Gastroesophageal sphincter (tissue), 4 donors: Measurements from ENCODE around the gene ZSCAN5A. TPM values are rescaled to one million over a fixed set of nuclear protein-coding genes. Genes with fewer than 3 reads are reported as not detected.

Experiments used
- ATAC-seq: fragments of 150-250 bp; one replicate; pipeline ENCODE4 v1.9.1; 2016; ENCODE audit warnings: mild to moderate bottlenecking, moderate library complexity
- H3K27ac ChIP-seq, 4 donors: fragments of 200-600 bp; sonication (generic) in 3 of 4; 1 replicate in 3 of 4; 2 replicates in 1 of 4; pipeline ENCODE4 v1.5.1; 2016 to 2019
- H3K27me3 ChIP-seq: fragments of 200-600 bp; sonication (generic); one replicate; pipeline ENCODE4 v1.5.1; 2019
- H3K36me3 ChIP-seq, 2 donors: fragments of 200-600 bp; sonication (generic); one replicate each; pipeline ENCODE4 v1.5.1; 2019; ENCODE audit warnings: control low read depth in 1 of 2
- H3K4me1 ChIP-seq, 3 donors: fragments of 200-600 bp; sonication (generic); 1 replicate in 2 of 3; 2 replicates in 1 of 3; pipeline ENCODE4 v1.5.1; 2016 to 2019; ENCODE audit warnings: control low read depth in 2 of 3
- H3K4me3 ChIP-seq, 2 donors: fragments of 200-600 bp; sonication (generic); one replicate each; pipeline ENCODE4 v1.5.1; 2019; ENCODE audit warnings: mild to moderate bottlenecking in 1 of 2, moderate library complexity in 1 of 2
- H3K9me3 ChIP-seq, 3 donors: fragments of 200-600 bp; sonication (generic); one replicate each; pipeline ENCODE4 v1.5.1; 2017 to 2019; ENCODE audit warnings: control low read depth in 2 of 3
- CTCF ChIP-seq, 4 experiments: fragments of 200-600 bp in 2 of 4; fragments of 450-650 bp in 2 of 4; sonication (generic) in 1 of 4; IDR thresholded peaks; one replicate each; pipeline ENCODE4 v1.5.1; 2017 to 2019; ENCODE audit warnings: antibody characterized with exemption in 4 of 4, mild to moderate bottlenecking in 2 of 4, moderate library complexity in 2 of 4
- EP300 ChIP-seq: sonication (generic); formaldehyde crosslinking; IDR thresholded peaks from one replicate; pipeline ENCODE4 v1.6.1; 2017; ENCODE audit warnings: antibody characterized with exemption, mild to moderate bottlenecking
- POLR2A ChIP-seq, 2 donors: fragments of 450-650 bp; IDR thresholded peaks; one replicate each; pipeline ENCODE4 v1.6.1; 2017; ENCODE audit warnings: antibody characterized with exemption in 2 of 2, mild to moderate bottlenecking in 2 of 2, moderate library complexity in 1 of 2
- POLR2AphosphoS5 ChIP-seq: sonication (generic); formaldehyde crosslinking; IDR thresholded peaks from one replicate; pipeline ENCODE4 v1.6.1; 2017; ENCODE audit warnings: antibody characterized with exemption
- WGBS, 2 donors: methylation state at CpG; one replicate each; pipeline ENCODE4 v1.1.5; 2018; ENCODE audit warnings: low coverage in 1 of 2; 5-methylcytosine and 5-hydroxymethylcytosine counted together
- small RNA-seq, 4 donors: library from RNA; depleted of rRNA; stranded (forward); fragments of <200 nt; gene quantifications; one replicate each; pipeline ENCODE3, GENCODE V24; 2016
- total RNA-seq, 4 donors: library from RNA; depleted of rRNA; stranded (reverse); fragments of >200 nt; gene quantifications; one replicate each; pipeline ENCODE4 v1.1.0, GENCODE V29; 2016

The ZSCAN5A gene
- total RNA-seq, 4 donors from 2014 or later: 3.0 to 6.3 (median 4.0) TPM

GRCh38 chr19:56174550-56174949 lies 140.1 kb downstream of the ZSCAN5A start:
- H3K4me1 ChIP-seq: peaks cover 0 to 8% (median 0%) of the 10 kb centered on the region in 3 donors
- no peak for TF ChIP-seq POLR2AphosphoS5
- TF ChIP-seq EP300: no peak
- 5 to 41% methylated on average over 4 to 7 of the region's 11 CpGs for WGBS, 2 donors
- H3K27me3 ChIP-seq: peaks cover 51% of the 10 kb centered on the region
- H3K27ac ChIP-seq: no peak overlapping the region
- ATAC-seq: no peak
- no peaks in the 10 kb centered on the region for H3K36me3 ChIP-seq
- no peaks in the 10 kb centered on the region for H3K9me3 ChIP-seq
- H3K4me3 ChIP-seq: no peak overlapping the region

- WGBS, 2 donors: 14 to 15% methylated on average over 6 to 8 of the region's 9 CpGs
- no peak for ATAC-seq
- H3K36me3 ChIP-seq: no peaks in the 10 kb centered on the region
- H3K27me3 ChIP-seq: peaks cover 51% of the 10 kb centered on the region
- H3K9me3 ChIP-seq: no peaks in the 10 kb centered on the region
- peaks cover 0 to 8% (median 0%) of the 10 kb centered on the region in 3 donors for H3K4me1 ChIP-seq
- H3K27ac ChIP-seq: no peak overlapping the region
- H3K4me3 ChIP-seq: no peak overlapping the region
- TF ChIP-seq CTCF (IDR thresholded peaks at IDR 0.05) (no peak), POLR2A (IDR thresholded peaks at IDR 0.05) (no peak), EP300 (no peak), POLR2AphosphoS5 (no peak)
Observed at GRCh38 chr19:56174086-56174485, 140.6 kb downstream of the ZSCAN5A start.

Small RNA genes lying within 50 kb of the gene (small RNA-seq; reads per million reads assigned to genes)
- gene RF00019: 0 reads per million in 4 donors

Other genes starting within 250 kb of the ZSCAN5A start
- gene ZNF787, start 193.5 kb downstream of the ZSCAN5A start, total RNA-seq: 10 to 100 TPM; 18.6 to 31.8 (median 19.7) TPM
- 10 to 100 TPM; 36.2 to 57.9 (median 41.3) TPM for gene ZNF444, start 173.6 kb downstream of the ZSCAN5A start, total RNA-seq
- gene GALP, start 138.8 kb downstream of the ZSCAN5A start, total RNA-seq: not detected
- not detected for gene ZSCAN5B, start 117.1 kb downstream of the ZSCAN5A start, total RNA-seq
- gene ZSCAN5C, start 112.6 kb downstream of the ZSCAN5A start, total RNA-seq: not detected
- gene EDDM13, start 42.1 kb downstream of the ZSCAN5A start, total RNA-seq: not detected
- 1 to 10 TPM; 3.5 to 5.7 (median 5.0) TPM for gene ZNF582, start 78.7 kb upstream of the ZSCAN5A start, total RNA-seq
- gene ZNF583, start 89.5 kb upstream of the ZSCAN5A start, total RNA-seq: 10 to 100 TPM in 2 of 4 donors, 1 to 10 TPM in 2; 6.2 to 15.1 (median 9.7) TPM
- 1 to 10 TPM; 2.5 to 6.7 (median 3.4) TPM for gene ZNF667, start 162.5 kb upstream of the ZSCAN5A start, total RNA-seq
- gene ZNF471, start 193.0 kb upstream of the ZSCAN5A start, total RNA-seq: 10 to 100 TPM in 2 of 4 donors, 1 to 10 TPM in 2; 8.4 to 18.7 (median 10.2) TPM
- gene ZFP28, start 224.1 kb upstream of the ZSCAN5A start, total RNA-seq: 10 to 100 TPM; 10.2 to 19.1 (median 14.3) TPM